Epithelial cell of proximal tubule (primary cell): ENCODE data around the gene NLRP4. TPM values are rescaled to one million over a fixed set of nuclear protein-coding genes. Genes with fewer than 3 reads are reported as not detected.

ENCODE experiments used
- total RNA-seq: library from RNA; depleted of rRNA; stranded (reverse); fragments of >200 nt; gene quantifications from 2 replicates; pipeline ENCODE4 v1.2.3, GENCODE V29; 2015

The NLRP4 gene
- total RNA-seq, 1 donor from 2014 or later, result not detected

Other genes with a start within 250 kb of the NLRP4 start
- gene FIZ1, start 237.0 kb upstream of the NLRP4 start, total RNA-seq, result 5.5 and 9.7 TPM in 2 replicates
- 16.4 and 18.0 TPM in 2 replicates for gene ZNF524, start 236.3 kb upstream of the NLRP4 start, total RNA-seq
- gene ZNF865, start 230.9 kb upstream of the NLRP4 start, total RNA-seq, result 3.4 and 6.2 TPM in 2 replicates
- 0.58 and 4.0 TPM in 2 replicates for gene ZNF784, start 212.0 kb upstream of the NLRP4 start, total RNA-seq
- gene ZNF580, start 195.5 kb upstream of the NLRP4 start, total RNA-seq, result 10.6 and 10.8 TPM in 2 replicates
- 27.2 and 29.2 TPM in 2 replicates for gene ZNF581, start 192.9 kb upstream of the NLRP4 start, total RNA-seq
- gene CCDC106, start 188.3 kb upstream of the NLRP4 start, total RNA-seq, result 10.2 and 17.9 TPM in 2 replicates
- gene U2AF2, start 181.5 kb upstream of the NLRP4 start, total RNA-seq, result 142 and 205 TPM in 2 replicates
- gene EPN1, start 161.3 kb upstream of the NLRP4 start, total RNA-seq, result 102 and 151 TPM in 2 replicates
- not detected in 2 replicates for gene NLRP9, start 98.1 kb upstream of the NLRP4 start, total RNA-seq
- gene RFPL4A, start 77.4 kb upstream of the NLRP4 start, total RNA-seq, result not detected in 2 replicates
- not detected in 2 replicates for gene RFPL4AL1, start 67.4 kb upstream of the NLRP4 start, total RNA-seq
- not detected in 2 replicates for gene NLRP11, start 4.5 kb upstream of the NLRP4 start, total RNA-seq
- gene NLRP13, start 95.8 kb downstream of the NLRP4 start, total RNA-seq, result not detected in 2 replicates
- gene NLRP8, start 111.3 kb downstream of the NLRP4 start, total RNA-seq, result not detected in 2 replicates
- not detected in 2 replicates for gene NLRP5, start 150.2 kb downstream of the NLRP4 start, total RNA-seq